Measurements from ENCODE around the gene HSPB6. TPM values are rescaled to one million over a fixed set of nuclear protein-coding genes. Genes with fewer than 3 reads are reported as not detected.

The HSPB6 gene
- total RNA-seq, 1 donor from 2014 or later = 0.60 TPM

GRCh38 chr19:35742121-35742724 lies 14.6 kb downstream of the HSPB6 start, which contains the start of gene IGFLR1:
Gene IGFLR1, minus strand, starts transcription at chr19:35742452. Its CDS starts 1,272 bp downstream, at chr19:35741180.
- H3K27me3 Mint-ChIP-seq = no peaks in the 10 kb centered on the region
- DNase-seq (ENCODE audit: extremely low spot score, unreplicated experiment) = no peak
- H3K27ac Mint-ChIP-seq = peak within 1 kb of the TSS; percentile 53
- H3K4me1 Mint-ChIP-seq (ENCODE audit: unreplicated experiment) = peaks cover 16% of the 10 kb centered on the region
- no peak for TF ChIP-seq CTCF (conservative IDR thresholded peaks at IDR 0.05)
- peaks cover 4% of the 10 kb centered on the region for H3K36me3 Mint-ChIP-seq
- no peaks in the 10 kb centered on the region for H3K9me3 Mint-ChIP-seq
- peak within 1 kb of the TSS; percentile 55 for H3K4me3 Mint-ChIP-seq

GRCh38 chr19:35741203-35741515 lies 15.7 kb downstream of the HSPB6 start:
- H3K9me3 Mint-ChIP-seq = no peaks in the 10 kb centered on the region
- H3K36me3 Mint-ChIP-seq = peaks cover 4% of the 10 kb centered on the region
- H3K27me3 Mint-ChIP-seq = no peaks in the 10 kb centered on the region
- no peak for DNase-seq (ENCODE audit: extremely low spot score, unreplicated experiment)
- H3K4me1 Mint-ChIP-seq (ENCODE audit: unreplicated experiment) = peaks cover 14% of the 10 kb centered on the region
- H3K27ac Mint-ChIP-seq = peak overlapping the region; percentile 82
- TF ChIP-seq CTCF (conservative IDR thresholded peaks at IDR 0.05) = peak; percentile 62
- H3K4me3 Mint-ChIP-seq = peak overlapping the region; percentile 90

- peak overlapping the region; percentile 82 for H3K27ac Mint-ChIP-seq
- DNase-seq (ENCODE audit: extremely low spot score, unreplicated experiment) = peak; percentile 98
- H3K4me3 Mint-ChIP-seq = peak overlapping the region; percentile 90
- peaks cover 13% of the 10 kb centered on the region for H3K4me1 Mint-ChIP-seq (ENCODE audit: unreplicated experiment)
- H3K27me3 Mint-ChIP-seq = no peaks in the 10 kb centered on the region
- peaks cover 4% of the 10 kb centered on the region for H3K36me3 Mint-ChIP-seq
- TF ChIP-seq CTCF (conservative IDR thresholded peaks at IDR 0.05) = no peak
- no peaks in the 10 kb centered on the region for H3K9me3 Mint-ChIP-seq
Measured at GRCh38 chr19:35740423-35741202, 16.2 kb downstream of the HSPB6 start.

- H3K4me1 Mint-ChIP-seq (ENCODE audit: unreplicated experiment) = peaks cover 8% of the 10 kb centered on the region
- H3K27me3 Mint-ChIP-seq = no peaks in the 10 kb centered on the region
- no peak for TF ChIP-seq CTCF (conservative IDR thresholded peaks at IDR 0.05)
- H3K36me3 Mint-ChIP-seq = peaks cover 4% of the 10 kb centered on the region
- H3K27ac Mint-ChIP-seq = peak overlapping the region; percentile 82
- peak overlapping the region; percentile 90 for H3K4me3 Mint-ChIP-seq
- H3K9me3 Mint-ChIP-seq = no peaks in the 10 kb centered on the region
- DNase-seq (ENCODE audit: extremely low spot score, unreplicated experiment) = no peak
Measured at GRCh38 chr19:35740108-35740422, 16.8 kb downstream of the HSPB6 start.

GRCh38 chr19:35739275-35740107 lies 17.3 kb downstream of the HSPB6 start:
- Mint-ChIP-seq H3K36me3 (peaks cover 4% of the 10 kb centered on the region), H3K9me3 (no peaks in the 10 kb centered on the region), H3K4me1 (ENCODE audit: unreplicated experiment) (peaks cover 6% of the 10 kb centered on the region), H3K27me3 (no peaks in the 10 kb centered on the region), H3K27ac (no peak overlapping the region), H3K4me3 (peak overlapping the region; percentile 68)
- no peak for TF ChIP-seq CTCF (conservative IDR thresholded peaks at IDR 0.05)
- no peak for DNase-seq (ENCODE audit: extremely low spot score, unreplicated experiment)
